ENCODE results near the gene PCYT2.

- TF ChIP-seq CTCF (IDR thresholded peaks at IDR 0.05 in 2 of 3, conservative IDR thresholded peaks at IDR 0.05 in 1 of 3; ENCODE audit: borderline replicate concordance in 1 of 3, insufficient read depth in 1 of 3, low read depth in 2 of 3, low read length in 2 of 3) (no peak), EGR1 (IDR thresholded peaks at IDR 0.05; ENCODE audit: low read depth) (no peak), POLR2A (IDR thresholded peaks at IDR 0.05; ENCODE audit: borderline replicate concordance, extremely low read depth, insufficient read depth, insufficient read length) (peak; percentile 92), SRF (IDR thresholded peaks at IDR 0.05; ENCODE audit: low read depth) (no peak), SP1 (IDR thresholded peaks at IDR 0.05; ENCODE audit: low read depth) (no peak), RAD21 (IDR thresholded peaks at IDR 0.05; ENCODE audit: low read depth) (no peak)
These were observed 43.1 kb downstream of the PCYT2 start for GRCh38 chr17:81867991-81868673.
